Activated naive CD8-positive, alpha-beta T cell treated with anti-CD3 and anti-CD28 coated beads, Interleukin-2, amount 10 ng/mL, durations not matched to agents 7 days and 5 days (primary cell): ENCODE measurements around the gene PGA5. TPM values are rescaled to one million over a fixed set of nuclear protein-coding genes. Genes with fewer than 3 reads are reported as not detected.
"Not testable (repeated sequence)": the region's sequence is repeated elsewhere in the genome, so short reads cannot be mapped to it uniquely, and the experiment has no call there.

ENCODE experiments used
- ATAC-seq: fragments of 150-1000 bp; cut with Tn5 transposase; one replicate; pipeline ENCODE4 v1.10.0; 2021; ENCODE audit warnings: low read depth, moderate library complexity
- POLR2A ChIA-PET: fragments of 350-600 bp; sonication (Branson Sonifier 250); formaldehyde crosslinking; loops from one replicate; lab custom pipeline; 2021; ENCODE audit warnings: antibody characterized with exemption; lab: Charles Lee
- DNase-seq: peaks from one replicate; pipeline ENCODE4 v3.0.0; 2021
- H3K27ac Mint-ChIP-seq: one replicate; pipeline ENCODE4 v1.8.0; 2022; ENCODE audit warnings: mild to moderate bottlenecking, mixed read lengths
- H3K27me3 Mint-ChIP-seq: one replicate; pipeline ENCODE4 v1.8.0; 2022; ENCODE audit warnings: mild to moderate bottlenecking, moderate library complexity, mixed read lengths
- H3K36me3 Mint-ChIP-seq: one replicate; pipeline ENCODE4 v1.8.0; 2021; ENCODE audit warnings: mild to moderate bottlenecking, mixed read lengths
- H3K4me1 Mint-ChIP-seq: one replicate; pipeline ENCODE4 v1.8.0; 2021; ENCODE audit warnings: mixed read lengths
- H3K4me3 Mint-ChIP-seq: one replicate; pipeline ENCODE4 v1.8.0; 2022; ENCODE audit warnings: mild to moderate bottlenecking, moderate library complexity, mixed read lengths
- H3K9me3 Mint-ChIP-seq: one replicate; pipeline ENCODE4 v1.8.0; 2021; ENCODE audit warnings: mixed read lengths
- total RNA-seq, 2 experiments: library from RNA; stranded (reverse); gene quantifications; one replicate each; pipeline ENCODE4 v1.2.3, GENCODE V29; 2021

The PGA5 gene
- total RNA-seq, 2 experiments from 2014 or later: not detected

GRCh38 chr11:61211327-61211952, 29.5 kb upstream of the PGA5 start:
- POLR2A ChIA-PET, H3K27me3 Mint-ChIP-seq, H3K36me3 Mint-ChIP-seq, H3K9me3 Mint-ChIP-seq, DNase-seq, H3K4me3 Mint-ChIP-seq, H3K27ac Mint-ChIP-seq, ATAC-seq, H3K4me1 Mint-ChIP-seq: not testable (repeated sequence)

DNA sequence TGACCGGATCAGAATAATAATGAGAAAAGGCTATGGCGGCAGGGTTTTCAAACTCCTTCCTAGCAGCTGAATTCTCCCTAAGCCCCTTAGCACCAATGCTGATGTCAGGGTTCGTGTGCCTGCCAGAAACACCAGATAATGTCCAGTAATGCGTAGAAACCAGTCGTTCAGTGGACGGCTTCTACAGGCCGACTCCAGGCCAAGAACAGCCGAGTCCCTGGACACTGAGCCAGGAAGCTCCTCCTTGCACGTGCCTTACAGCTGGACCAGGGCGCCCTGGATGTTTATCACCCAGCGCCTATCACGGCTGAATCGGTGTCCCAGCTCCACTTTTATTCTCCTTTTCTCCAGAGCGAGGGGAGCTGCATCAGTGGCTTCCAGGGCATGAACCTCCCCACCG, 28.8 kb upstream of the PGA5 start:
- H3K9me3 Mint-ChIP-seq, H3K4me1 Mint-ChIP-seq, H3K4me3 Mint-ChIP-seq, POLR2A ChIA-PET, DNase-seq, ATAC-seq, H3K27me3 Mint-ChIP-seq, H3K27ac Mint-ChIP-seq, H3K36me3 Mint-ChIP-seq: not testable (repeated sequence)

GRCh38 chr11:61213711-61214324, 27.2 kb upstream of the PGA5 start:
- H3K36me3 Mint-ChIP-seq, DNase-seq, POLR2A ChIA-PET, H3K4me1 Mint-ChIP-seq, H3K27me3 Mint-ChIP-seq, H3K9me3 Mint-ChIP-seq, ATAC-seq, H3K4me3 Mint-ChIP-seq, H3K27ac Mint-ChIP-seq: not testable (repeated sequence)

- H3K36me3 Mint-ChIP-seq, H3K27me3 Mint-ChIP-seq, H3K27ac Mint-ChIP-seq, H3K4me3 Mint-ChIP-seq, POLR2A ChIA-PET, H3K9me3 Mint-ChIP-seq, DNase-seq, ATAC-seq, H3K4me1 Mint-ChIP-seq: not testable (repeated sequence)
Observed at GRCh38 chr11:61218306-61218705, 22.7 kb upstream of the PGA5 start.

DNA sequence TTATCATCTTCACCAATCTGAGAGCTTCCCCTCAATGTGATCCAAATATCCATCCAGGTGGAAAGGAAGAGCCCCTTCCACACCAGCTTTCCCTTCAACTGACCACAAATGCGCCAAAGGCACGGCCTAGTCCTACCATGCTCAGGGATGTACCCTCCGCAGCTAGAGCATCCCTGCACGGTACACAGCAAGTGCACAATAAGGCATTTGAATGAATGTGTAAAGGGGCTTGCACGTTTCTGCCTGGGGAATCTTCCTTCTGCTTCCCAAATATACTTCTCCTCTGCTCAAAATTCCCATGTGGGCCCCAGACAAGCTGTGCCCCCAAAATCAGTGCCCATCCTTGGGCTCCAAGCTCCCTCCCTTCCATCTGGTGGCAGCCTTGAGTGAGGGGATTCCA, 22.0 kb upstream of the PGA5 start:
- H3K4me1 Mint-ChIP-seq, H3K27ac Mint-ChIP-seq, H3K4me3 Mint-ChIP-seq, ATAC-seq, H3K36me3 Mint-ChIP-seq, H3K27me3 Mint-ChIP-seq, POLR2A ChIA-PET, DNase-seq, H3K9me3 Mint-ChIP-seq: not testable (repeated sequence)

GRCh38 chr11:61222047-61222446, 18.9 kb upstream of the PGA5 start, which contains the start of gene PGA4:
Gene PGA4, plus strand, starts transcription at chr11:61222347. Its CDS starts 54 bp downstream, at chr11:61222401.
- POLR2A ChIA-PET, DNase-seq, ATAC-seq, H3K4me1 Mint-ChIP-seq, H3K27me3 Mint-ChIP-seq, H3K4me3 Mint-ChIP-seq, H3K9me3 Mint-ChIP-seq, H3K27ac Mint-ChIP-seq, H3K36me3 Mint-ChIP-seq: not testable (repeated sequence)

- POLR2A ChIA-PET, H3K27ac Mint-ChIP-seq, H3K36me3 Mint-ChIP-seq, DNase-seq, H3K27me3 Mint-ChIP-seq, H3K4me3 Mint-ChIP-seq, H3K9me3 Mint-ChIP-seq, H3K4me1 Mint-ChIP-seq, ATAC-seq: not testable (repeated sequence)
Observed at GRCh38 chr11:61222692-61223091, 18.3 kb upstream of the PGA5 start.

- H3K9me3 Mint-ChIP-seq, H3K4me1 Mint-ChIP-seq, H3K4me3 Mint-ChIP-seq, H3K27ac Mint-ChIP-seq, ATAC-seq, DNase-seq, H3K27me3 Mint-ChIP-seq, H3K36me3 Mint-ChIP-seq, POLR2A ChIA-PET: not testable (repeated sequence)
Observed at GRCh38 chr11:61226457-61227137, 14.4 kb upstream of the PGA5 start.

- H3K36me3 Mint-ChIP-seq, H3K9me3 Mint-ChIP-seq, H3K27me3 Mint-ChIP-seq, H3K27ac Mint-ChIP-seq, DNase-seq, POLR2A ChIA-PET, ATAC-seq, H3K4me1 Mint-ChIP-seq, H3K4me3 Mint-ChIP-seq: not testable (repeated sequence)
Observed at GRCh38 chr11:61229458-61229857, 11.5 kb upstream of the PGA5 start.

- H3K4me1 Mint-ChIP-seq, H3K27ac Mint-ChIP-seq, H3K9me3 Mint-ChIP-seq, DNase-seq, H3K27me3 Mint-ChIP-seq, POLR2A ChIA-PET, ATAC-seq, H3K36me3 Mint-ChIP-seq, H3K4me3 Mint-ChIP-seq: not testable (repeated sequence)
Observed at GRCh38 chr11:61231033-61231432, 9.9 kb upstream of the PGA5 start.

DNA sequence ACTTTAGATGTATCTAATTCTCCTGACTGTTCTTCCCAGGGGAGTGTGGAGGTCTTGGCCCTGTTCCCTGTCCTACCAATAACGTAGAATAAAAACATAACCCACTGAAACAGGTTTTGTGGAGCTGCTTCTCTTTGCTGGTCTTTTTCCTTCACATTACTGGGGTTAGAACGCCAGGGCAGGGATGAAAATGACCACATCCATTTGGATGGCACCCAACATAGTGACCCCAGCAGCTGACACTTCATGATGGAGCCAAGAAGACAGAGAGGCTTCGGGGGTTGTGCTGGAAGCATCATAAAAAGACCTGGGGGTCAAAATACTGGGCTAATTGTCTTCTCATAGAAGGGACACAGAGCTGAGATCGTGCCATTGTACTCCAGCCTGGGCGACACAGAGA, 9.4 kb upstream of the PGA5 start:
- H3K4me3 Mint-ChIP-seq, POLR2A ChIA-PET, H3K4me1 Mint-ChIP-seq, H3K36me3 Mint-ChIP-seq, H3K9me3 Mint-ChIP-seq, H3K27ac Mint-ChIP-seq, H3K27me3 Mint-ChIP-seq, DNase-seq, ATAC-seq: not testable (repeated sequence)

GRCh38 chr11:61232548-61233145, 8.3 kb upstream of the PGA5 start:
- H3K27me3 Mint-ChIP-seq, H3K27ac Mint-ChIP-seq, POLR2A ChIA-PET, ATAC-seq, H3K9me3 Mint-ChIP-seq, H3K36me3 Mint-ChIP-seq, H3K4me3 Mint-ChIP-seq, H3K4me1 Mint-ChIP-seq, DNase-seq: not testable (repeated sequence)

DNA sequence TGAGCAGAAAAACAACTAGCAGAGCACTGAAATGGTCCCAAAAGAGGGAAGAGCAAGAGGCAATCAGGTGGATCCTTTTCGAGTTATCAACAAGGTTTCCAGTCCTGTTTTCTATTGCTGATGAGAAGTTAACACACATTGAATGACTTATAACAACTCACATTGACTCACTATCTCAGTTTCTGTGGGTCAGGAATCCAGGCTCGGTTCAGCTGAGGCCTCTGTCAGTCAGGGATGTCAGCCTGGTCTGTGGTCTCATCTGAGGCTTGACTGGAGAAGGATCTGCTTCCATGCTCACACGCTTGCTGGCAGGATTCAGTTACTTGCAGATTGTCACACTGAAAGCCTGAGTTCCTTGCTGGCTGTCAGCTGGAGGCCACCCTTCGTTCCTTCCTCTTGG, 3.8 kb upstream of the PGA5 start:
- H3K4me3 Mint-ChIP-seq, H3K27me3 Mint-ChIP-seq, DNase-seq, H3K27ac Mint-ChIP-seq, H3K36me3 Mint-ChIP-seq, ATAC-seq, POLR2A ChIA-PET, H3K9me3 Mint-ChIP-seq, H3K4me1 Mint-ChIP-seq: not testable (repeated sequence)

DNA sequence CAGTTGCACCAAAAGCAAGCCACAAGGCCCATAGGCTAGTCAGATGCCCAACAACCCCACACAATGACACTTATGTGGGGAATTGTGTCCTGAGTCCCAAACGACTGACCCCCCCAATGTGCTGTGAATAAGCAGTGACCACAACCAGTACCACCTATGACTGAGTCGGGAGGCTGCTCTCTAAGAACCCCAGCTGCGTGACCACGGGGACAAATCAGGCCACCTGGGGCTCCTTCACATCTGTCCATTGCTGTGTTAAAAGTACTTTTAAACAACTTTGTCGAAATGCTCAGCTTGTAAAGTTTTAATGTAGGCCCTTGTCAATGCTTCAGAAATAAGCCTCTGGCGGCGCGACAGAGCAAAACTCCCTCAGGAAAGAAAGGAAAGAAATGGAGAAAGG, 687 bp upstream of the PGA5 start:
- not testable (repeated sequence) for H3K9me3 Mint-ChIP-seq, H3K27ac Mint-ChIP-seq, H3K27me3 Mint-ChIP-seq

More for the DNA sequence above, 687 bp upstream of the PGA5 start:
- POLR2A ChIA-PET, DNase-seq, H3K36me3 Mint-ChIP-seq, H3K4me1 Mint-ChIP-seq, H3K4me3 Mint-ChIP-seq, ATAC-seq: not testable (repeated sequence)
